GM13977 (cell line): ENCODE measurements around the gene ESRRB.

Source experiments
- DNase-seq: peaks from one replicate; pipeline ENCODE4 v3.0.0; 2012; ENCODE audit warnings: low spot score
- CTCF ChIP-seq: IDR thresholded peaks from 2 replicates; pipeline ENCODE4 v1.5.1; 2012; ENCODE audit warnings: mild to moderate bottlenecking, control low read depth; ENCODE audit not compliant: insufficient read depth; ENCODE audit errors: extremely low read depth, missing control alignments
- in situ Hi-C: fragments of 300-500 bp; cut with MboI; formaldehyde crosslinking; loops from one replicate; pipeline ENCODE4 v1.12.0; 2022; ENCODE audit warnings: low sequenced_read_pairs, low pct_unique_long_range_greater_than_20kb, mixed read lengths, inconsistent platforms; ENCODE audit not compliant: unreplicated experiment

The ESRRB gene

DNA sequence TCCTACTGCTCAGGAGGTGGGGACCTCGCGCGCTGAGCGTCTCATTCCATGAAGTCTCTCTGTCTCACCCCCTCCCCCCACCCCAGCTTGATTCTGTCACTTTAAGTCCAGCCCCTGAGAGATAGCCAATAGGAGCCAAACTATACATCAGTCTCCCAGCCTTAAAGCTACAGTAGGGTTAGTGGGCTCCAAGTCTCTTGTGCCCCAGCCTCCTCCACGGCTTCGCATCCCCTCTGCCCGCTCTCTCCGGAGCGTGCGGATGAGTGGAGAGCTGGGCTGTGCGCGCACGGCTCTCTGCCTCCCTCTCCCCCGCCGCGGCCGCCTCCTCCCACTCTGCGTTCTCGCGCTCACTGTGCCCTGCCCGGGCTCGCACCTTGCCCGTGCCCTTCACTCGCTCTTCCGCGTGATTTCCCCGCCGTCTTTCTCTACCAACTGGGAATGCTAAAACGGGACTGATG is at the start of gene ESRRB:
Gene ESRRB (plus strand): TSS at position 191 of the 458 bp plus-strand sequence. CDS start 265 bp downstream, at position 456.
- DNase-seq = no peak
- in situ Hi-C loops = loop anchor here (25.0 kb wide), 1 partner anchor 664 kb away; no protein-coding TSS in a partner anchor
- TF ChIP-seq CTCF = no peak

DNA sequence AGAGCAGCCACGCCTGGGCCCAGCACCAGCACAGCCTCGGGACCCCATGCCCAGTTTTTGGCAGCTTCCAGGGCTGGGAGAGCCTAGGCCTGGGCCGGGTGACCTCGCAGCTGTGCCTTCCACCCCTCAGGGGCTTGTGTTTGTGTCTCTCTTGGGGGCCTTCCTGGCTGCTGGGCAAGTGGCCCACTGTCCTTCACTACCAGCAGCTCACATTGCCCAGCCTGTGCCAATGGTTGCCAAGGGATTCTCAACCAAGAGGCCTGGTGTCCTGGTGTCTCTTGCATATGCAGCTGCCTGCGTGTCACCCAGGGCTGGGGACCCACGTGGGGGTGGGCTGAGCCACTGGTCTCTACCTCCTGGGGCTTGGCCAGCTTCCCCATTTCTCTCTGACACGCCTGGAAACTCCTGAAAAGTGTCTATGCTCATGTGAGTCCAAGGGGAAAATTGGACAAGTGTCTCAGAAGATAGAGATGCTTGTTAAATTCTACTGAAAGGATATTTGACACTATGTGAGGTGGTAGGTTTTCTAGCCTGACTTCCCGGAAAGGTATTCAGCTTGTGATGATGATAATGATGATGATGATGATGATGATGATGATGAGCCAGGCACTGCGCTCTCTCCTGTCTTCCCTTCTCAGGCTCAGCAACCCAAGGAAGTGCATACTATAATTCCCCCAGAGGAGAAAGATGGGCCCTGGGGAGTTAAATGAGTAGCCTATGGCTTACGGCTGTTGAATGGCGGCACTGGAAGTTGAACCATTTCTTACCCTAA is 48.8 kb upstream of the ESRRB start:
- in situ Hi-C loops = no loop called here
- no peak for TF ChIP-seq CTCF
- DNase-seq = no peak

GRCh38 chr14:76328457-76329137 is 47.3 kb upstream of the ESRRB start:
- in situ Hi-C loops = no loop called here
- no peak for TF ChIP-seq CTCF
- no peak for DNase-seq

- no peak for DNase-seq
- in situ Hi-C loops = no loop called here
- no peak for TF ChIP-seq CTCF
Observed at GRCh38 chr14:76329154-76329928, 46.6 kb upstream of the ESRRB start.

DNA sequence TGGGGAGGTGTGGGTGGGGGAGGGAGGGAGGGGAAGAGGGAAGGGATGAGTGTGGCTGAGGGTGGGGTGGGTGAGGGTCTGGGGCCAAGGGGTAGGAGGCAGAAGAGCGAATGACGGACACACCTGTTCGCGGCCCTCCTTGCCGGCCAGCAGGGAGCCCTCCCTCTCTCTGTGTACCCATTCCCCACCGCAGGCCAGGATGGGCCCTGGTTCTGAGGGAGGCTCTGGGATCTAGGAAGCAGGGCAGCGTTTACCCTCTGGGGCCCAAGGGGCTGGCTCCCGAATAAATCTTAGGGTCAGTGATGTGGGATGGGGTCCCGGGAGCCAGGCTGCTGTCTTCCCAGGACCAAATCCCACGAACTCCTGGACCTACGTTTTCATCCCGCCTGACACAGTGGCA is 46.0 kb upstream of the ESRRB start:
- TF ChIP-seq CTCF = no peak
- no peak for DNase-seq
- in situ Hi-C loops = no loop called here
